HCT116 (cell line): ENCODE measurements around the gene SPEN. TPM values are rescaled to one million over a fixed set of nuclear protein-coding genes. Genes with fewer than 3 reads are reported as not detected.

Experiments used
- ATAC-seq: fragments of 200-7000 bp; cut with Tn5 transposase; 2 replicates; pipeline ENCODE4 v1.9.1; 2020; ENCODE audit warnings: mild to moderate bottlenecking, moderate library complexity
- BruUV-seq: library from RNA; stranded (reverse); fragments of 400-500 nt; replicated peaks from 2 replicates; lab custom pipeline; 2021; lab: Mats Ljungman, UMichigan
- CTCF ChIA-PET: fragments of 300-600 bp; sonication (Branson Sonifier 250); formaldehyde crosslinking; loops from one replicate; lab custom pipeline; 2021; ENCODE audit warnings: antibody characterized with exemption; lab: Charles Lee
- POLR2A ChIA-PET: fragments of 300-600, 350-600 bp; sonication (Branson Sonifier 250); formaldehyde crosslinking; loops from one replicate; lab custom pipeline; 2021; ENCODE audit warnings: antibody characterized with exemption; lab: Charles Lee
- RAD21 ChIA-PET, 2 experiments: fragments of 300-600 bp; sonication (Branson Sonifier 250); formaldehyde crosslinking; loops; one replicate each; lab custom pipeline; 2023; ENCODE audit warnings: low total read pairs in 2 of 2; ENCODE audit not compliant: uncharacterized antibody in 2 of 2, unreplicated experiment in 2 of 2, low non-redundant PET in 1 of 2; lab: Charles Lee
- DNase-seq: peaks from one replicate; pipeline ENCODE4 v3.0.0-alpha.2; 2010; ENCODE audit warnings: low read depth, low spot score
- H2AFZ ChIP-seq: fragments of 200-600 bp; shearing (Covaris generic), sonication (generic); 2 replicates; pipeline ENCODE4 v1.6.1; 2017; ENCODE audit warnings: low read depth, mixed run types, mixed read lengths, antibody characterized with exemption, low read length; ENCODE audit not compliant: poor library complexity, severe bottlenecking
- H3K27ac ChIP-seq: 2 replicates; pipeline ENCODE4 v1.5.1; 2012; ENCODE audit warnings: low read depth, low read length
- H3K27me3 ChIP-seq: fragments of 200-600 bp; sonication (generic); 2 replicates; pipeline ENCODE4 v1.6.1; 2016; ENCODE audit warnings: mixed run types, low read length, mixed read lengths; ENCODE audit not compliant: insufficient read depth
- H3K36me3 ChIP-seq, 2 experiments: fragments of 200-500 bp in 1 of 2; fragments of 200-600 bp in 1 of 2; sonication (Bioruptor generic) in 1 of 2; sonication (generic) in 1 of 2; 2 replicates each; pipeline versions ENCODE4 v1.5.1 to v1.6.1; 2014 to 2016; ENCODE audit warnings: low read length in 2 of 2, inconsistent platforms in 1 of 2, mixed read lengths in 1 of 2, mixed run types in 1 of 2; ENCODE audit not compliant: insufficient read depth in 2 of 2, control insufficient read depth in 1 of 2
- H3K4me1 ChIP-seq, 2 experiments: fragments of 200-600 bp in 1 of 2; sonication (generic) in 1 of 2; 2 replicates each; pipeline versions ENCODE4 v1.5.1 to v1.6.1; 2012 to 2017; ENCODE audit warnings: low read length in 2 of 2, inconsistent platforms in 1 of 2, mild to moderate bottlenecking in 1 of 2, mixed read lengths in 1 of 2, mixed run types in 1 of 2, moderate library complexity in 1 of 2; ENCODE audit not compliant: insufficient read depth in 2 of 2, control insufficient read depth in 1 of 2
- H3K4me2 ChIP-seq: fragments of 200-600 bp; sonication (generic); 2 replicates; pipeline ENCODE4 v1.6.1; 2017; ENCODE audit warnings: mixed run types, low read length, mixed read lengths
- H3K4me3 ChIP-seq, 2 experiments: fragments of 200-600 bp in 1 of 2; sonication (generic) in 1 of 2; replicated peaks in 1 of 2; 2 replicates each; pipeline ENCODE4 v1.5.1; 2011 to 2016; ENCODE audit warnings: low read length in 2 of 2, control low read depth in 1 of 2, low read depth in 1 of 2, mild to moderate bottlenecking in 1 of 2, mixed read lengths in 1 of 2, mixed run types in 1 of 2
- H3K79me2 ChIP-seq: fragments of 200-600 bp; sonication (generic); 2 replicates; pipeline ENCODE4 v1.6.1; 2017; ENCODE audit warnings: mild to moderate bottlenecking, mixed run types, low read length, moderate library complexity, mixed read lengths; ENCODE audit not compliant: insufficient read depth
- H3K9ac ChIP-seq: fragments of 200-600 bp; sonication (generic); 2 replicates; pipeline ENCODE4 v1.6.1; 2016; ENCODE audit warnings: low read length, mixed read lengths
- H3K9me2 ChIP-seq: fragments of 200-600 bp; sonication (generic), shearing (Covaris generic); 2 replicates; pipeline ENCODE4 v1.6.1; 2017; ENCODE audit warnings: mixed run types, mild to moderate bottlenecking, moderate library complexity; ENCODE audit not compliant: insufficient read depth
- H3K9me3 ChIP-seq, 2 experiments: fragments of 200-500 bp in 1 of 2; fragments of 200-600 bp in 1 of 2; sonication (Bioruptor generic) in 1 of 2; sonication (generic) in 1 of 2; 2 replicates each; pipeline ENCODE4 v1.6.1; 2014 to 2017; ENCODE audit warnings: low read length in 2 of 2, mixed read lengths in 2 of 2, inconsistent platforms in 1 of 2, low read depth in 1 of 2, mild to moderate bottlenecking in 1 of 2, mixed run types in 1 of 2, moderate library complexity in 1 of 2; ENCODE audit not compliant: control insufficient read depth in 1 of 2, insufficient read depth in 1 of 2
- H4K20me1 ChIP-seq: fragments of 200-600 bp; sonication (generic), shearing (Covaris generic); 2 replicates; pipeline ENCODE4 v1.6.1; 2017; ENCODE audit warnings: mixed run types, mild to moderate bottlenecking, moderate library complexity; ENCODE audit not compliant: insufficient read depth
- CBX3 ChIP-seq: IDR thresholded peaks from 2 replicates; pipeline ENCODE4 v1.6.1; 2012; ENCODE audit warnings: low read depth
- EGR1 ChIP-seq: IDR thresholded peaks from 2 replicates; pipeline ENCODE4 v1.6.1; 2012; ENCODE audit warnings: low read depth
- JUND ChIP-seq: IDR thresholded peaks from 2 replicates; pipeline ENCODE4 v1.6.1; 2012
- RAD21 ChIP-seq: IDR thresholded peaks from 2 replicates; pipeline ENCODE4 v1.6.1; 2012; ENCODE audit warnings: low read depth, mild to moderate bottlenecking
- ZFX ChIP-seq: fragments of 450-650 bp; IDR thresholded peaks from 2 replicates; pipeline ENCODE4 v1.6.1; 2017
- ZNF274 ChIP-seq: fragments of 200-500 bp; sonication (Bioruptor generic); IDR thresholded peaks from 2 replicates; pipeline ENCODE4 v1.6.1; 2014; ENCODE audit warnings: mild to moderate bottlenecking, low read depth, low read length, inconsistent platforms
- intact Hi-C: fragments of 100-400 bp; cut with micrococcal nuclease; formaldehyde crosslinking; loops from 2 replicates; pipeline ENCODE4 v1.10.0; 2022
- total RNA-seq: library from RNA; stranded (reverse); gene quantifications from one replicate; pipeline ENCODE4 v1.2.1, GENCODE V29; 2021; ENCODE audit not compliant: unreplicated experiment
- TF ChIP-seq, protein P1 (sequence below): IDR thresholded peaks from 2 replicates; pipeline ENCODE4 v1.6.1; 2011; ENCODE audit warnings: mild to moderate bottlenecking, low read length, moderate library complexity; ENCODE audit not compliant: insufficient replicate concordance; ENCODE audit errors: extremely low read depth

The SPEN gene
- total RNA-seq, 1 experiment from 2014 or later: 58.6 TPM

- no TSS peak for BruUV-seq
- DNase-seq (no peak), ATAC-seq (0 out of 2 replicates have a peak, but pooled peaks have one; percentile 15)
- intact Hi-C loops: no loop called here
- Histone ChIP-seq H3K9ac (no peak overlapping the region), H3K4me2 (no peak overlapping the region), H3K9me3 (no peaks in the 10 kb centered on the region), H3K27ac (no peak overlapping the region), H3K36me3 (peaks cover 29 to 35% of the 10 kb centered on the region in 2 experiments), H3K9me2 (no peaks in the 10 kb centered on the region), H3K27me3 (no peaks in the 10 kb centered on the region), H2AFZ (no peak overlapping the region), H3K79me2 (peaks cover 4% of the 10 kb centered on the region; the same call in 1 of the 2 replicates), H3K4me3 (no peak overlapping the region), H3K4me1 (no peaks in the 10 kb centered on the region), H4K20me1 (no peaks in the 10 kb centered on the region)
- ChIA-PET POLR2A (interaction anchor here (0.6 kb wide), 1 partner anchor 108 kb away, joined by 3 read pairs; no protein-coding TSS in a partner anchor), RAD21 (no interaction called here), CTCF (no interaction called here)
- no peak for TF ChIP-seq EGR1
- no peak for TF ChIP-seq ZNF274
- TF ChIP-seq ZFX: peak; percentile 16; the same call in 1 of the 2 replicates
- no peak for TF ChIP-seq RAD21
- TF ChIP-seq CBX3: no peak
- TF ChIP-seq, protein P1, sequence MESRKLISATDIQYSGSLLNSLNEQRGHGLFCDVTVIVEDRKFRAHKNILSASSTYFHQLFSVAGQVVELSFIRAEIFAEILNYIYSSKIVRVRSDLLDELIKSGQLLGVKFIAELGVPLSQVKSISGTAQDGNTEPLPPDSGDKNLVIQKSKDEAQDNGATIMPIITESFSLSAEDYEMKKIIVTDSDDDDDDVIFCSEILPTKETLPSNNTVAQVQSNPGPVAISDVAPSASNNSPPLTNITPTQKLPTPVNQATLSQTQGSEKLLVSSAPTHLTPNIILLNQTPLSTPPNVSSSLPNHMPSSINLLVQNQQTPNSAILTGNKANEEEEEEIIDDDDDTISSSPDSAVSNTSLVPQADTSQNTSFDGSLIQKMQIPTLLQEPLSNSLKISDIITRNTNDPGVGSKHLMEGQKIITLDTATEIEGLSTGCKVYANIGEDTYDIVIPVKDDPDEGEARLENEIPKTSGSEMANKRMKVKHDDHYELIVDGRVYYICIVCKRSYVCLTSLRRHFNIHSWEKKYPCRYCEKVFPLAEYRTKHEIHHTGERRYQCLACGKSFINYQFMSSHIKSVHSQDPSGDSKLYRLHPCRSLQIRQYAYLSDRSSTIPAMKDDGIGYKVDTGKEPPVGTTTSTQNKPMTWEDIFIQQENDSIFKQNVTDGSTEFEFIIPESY: no peak
- no peak for TF ChIP-seq JUND
Measured at GRCh38 chr1:15941044-15941840, 93.7 kb downstream of the SPEN start.
